HG03139 (cell line): ENCODE measurements around the gene NPAS2.

ENCODE experiments used
- ATAC-seq: cut with Tn5 transposase; IDR thresholded peaks from one replicate; pipeline ENCODE4 v1.9.1; 2021; ENCODE audit not compliant: unreplicated experiment

The NPAS2 gene

DNA sequence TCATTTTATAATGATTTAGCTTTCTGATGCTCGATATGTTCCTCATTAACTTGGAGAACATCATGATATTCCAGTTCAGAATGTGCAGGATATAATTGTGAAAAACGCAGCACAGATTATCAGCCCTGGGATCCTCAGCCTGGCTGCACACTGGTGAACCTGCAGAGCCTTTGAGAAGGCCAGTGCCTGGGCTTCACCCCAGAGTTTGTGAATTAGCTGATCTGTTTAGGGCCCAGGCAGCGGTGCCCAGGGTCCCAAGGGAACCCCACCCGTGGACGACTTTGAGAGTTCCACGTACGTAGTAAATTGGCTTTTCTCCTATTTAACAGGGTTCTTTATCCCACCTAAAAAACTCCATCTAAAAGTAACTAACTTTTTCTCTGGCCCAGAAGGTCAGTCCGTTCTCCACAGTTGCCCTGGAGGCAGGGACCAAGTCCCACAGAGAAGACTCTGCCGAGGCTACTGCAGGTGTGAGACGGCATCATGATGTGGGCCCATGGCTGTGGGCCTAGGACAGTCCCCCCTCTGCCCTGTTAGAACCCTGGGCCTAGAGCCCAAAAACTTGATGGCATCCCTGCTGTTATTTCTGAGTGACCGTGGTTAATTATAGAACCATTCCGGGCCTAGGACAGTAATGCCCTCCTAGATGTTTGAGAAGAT lies 142.6 kb downstream of the NPAS2 start:
- no peak for ATAC-seq

DNA sequence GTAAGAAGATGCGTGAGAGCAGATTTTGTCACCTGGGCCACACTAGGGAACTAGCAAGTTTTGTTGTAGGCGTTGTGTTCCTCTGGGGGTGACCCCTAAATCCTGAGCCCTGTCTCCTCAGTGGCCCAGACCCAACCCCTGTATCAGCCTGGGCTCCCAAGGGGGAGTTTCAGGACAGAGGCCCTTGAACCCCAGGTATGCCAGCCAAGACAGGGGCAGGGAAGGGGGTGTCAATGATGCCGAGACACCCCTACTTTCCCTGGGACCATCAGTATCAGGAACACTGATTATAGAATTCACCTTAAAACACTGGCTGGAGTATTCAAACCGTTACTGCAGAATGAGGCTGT lies 143.1 kb downstream of the NPAS2 start:
- ATAC-seq = no peak

DNA sequence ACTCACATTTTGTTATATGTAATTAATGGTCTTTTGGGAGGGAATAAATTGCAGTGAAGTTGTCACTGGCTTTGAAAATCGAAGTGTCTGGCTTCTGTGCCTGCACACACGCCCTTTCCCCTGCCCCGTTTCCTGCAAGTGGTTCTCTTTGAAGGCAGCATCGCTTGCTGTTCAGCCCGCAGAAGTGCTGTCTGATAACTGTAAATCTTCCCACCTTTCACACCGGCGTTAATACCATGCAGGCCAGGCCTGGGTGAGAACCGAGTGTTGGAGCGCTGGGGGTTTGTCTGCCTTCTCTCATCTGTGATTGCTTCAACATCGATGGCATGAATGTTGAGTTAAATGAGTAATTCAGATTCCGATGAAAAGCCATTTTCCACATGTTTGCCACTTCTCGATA lies 144.3 kb downstream of the NPAS2 start:
- ATAC-seq = no peak

DNA sequence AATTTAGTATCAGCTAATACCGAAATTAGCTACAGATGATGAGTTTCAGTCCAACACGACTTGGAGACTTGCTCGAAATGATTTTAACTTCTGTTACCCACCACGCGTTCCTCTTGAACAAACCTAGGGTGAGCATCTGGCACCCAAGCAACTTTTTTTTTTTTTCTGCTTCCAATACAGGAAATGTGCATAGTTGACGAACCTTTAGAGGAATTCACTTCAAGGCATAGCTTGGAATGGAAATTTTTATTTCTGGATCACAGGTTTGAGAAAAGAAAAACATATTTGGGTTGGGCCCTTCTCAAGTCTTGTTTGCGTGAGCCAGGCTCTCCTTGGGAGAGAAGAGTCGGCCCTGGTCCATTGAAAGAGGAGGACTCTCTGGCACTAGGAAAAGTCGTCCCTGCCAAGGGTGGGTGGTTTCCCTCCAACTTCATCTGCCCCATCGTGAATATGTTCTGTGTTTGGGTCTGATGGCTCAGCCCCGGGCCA lies 144.8 kb downstream of the NPAS2 start:
- no peak for ATAC-seq

DNA sequence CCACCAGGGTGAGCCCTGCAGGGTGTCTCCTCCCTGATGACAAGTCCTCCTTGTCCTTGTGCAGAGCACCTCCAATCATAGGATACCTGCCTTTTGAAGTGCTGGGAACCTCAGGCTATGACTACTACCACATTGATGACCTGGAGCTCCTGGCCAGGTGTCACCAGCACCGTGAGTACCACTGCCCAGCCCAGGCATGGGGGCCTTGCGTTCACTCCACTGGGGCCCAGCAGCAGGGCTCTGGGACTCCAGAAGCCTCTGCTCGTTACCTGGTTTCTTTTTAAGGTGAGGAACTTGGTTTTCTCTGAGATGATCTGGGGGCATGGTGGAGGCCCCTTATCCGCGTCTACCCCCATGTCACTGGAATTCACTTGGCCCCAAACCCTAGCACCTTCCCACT lies 145.7 kb downstream of the NPAS2 start:
- ATAC-seq = no peak

DNA sequence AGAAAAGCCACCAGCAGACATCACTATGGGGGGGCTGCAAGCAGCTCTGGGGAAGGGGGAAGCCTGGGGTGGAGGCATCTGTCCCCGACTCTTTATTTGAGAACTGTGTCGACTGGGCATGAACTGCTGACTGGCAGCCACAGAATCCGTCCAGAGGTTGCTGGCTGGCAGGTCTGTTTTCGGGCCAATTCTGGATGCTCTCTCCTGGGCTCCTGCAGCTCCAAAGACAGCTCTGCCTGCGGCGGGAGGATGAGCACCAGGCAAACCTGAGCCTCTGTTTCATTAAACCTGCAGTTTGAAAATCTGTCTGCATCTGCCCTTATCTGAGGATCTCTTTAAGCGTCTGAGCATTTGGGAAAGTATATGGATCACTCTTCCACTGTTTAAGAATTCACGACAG lies 147.8 kb downstream of the NPAS2 start:
- ATAC-seq = no peak

DNA sequence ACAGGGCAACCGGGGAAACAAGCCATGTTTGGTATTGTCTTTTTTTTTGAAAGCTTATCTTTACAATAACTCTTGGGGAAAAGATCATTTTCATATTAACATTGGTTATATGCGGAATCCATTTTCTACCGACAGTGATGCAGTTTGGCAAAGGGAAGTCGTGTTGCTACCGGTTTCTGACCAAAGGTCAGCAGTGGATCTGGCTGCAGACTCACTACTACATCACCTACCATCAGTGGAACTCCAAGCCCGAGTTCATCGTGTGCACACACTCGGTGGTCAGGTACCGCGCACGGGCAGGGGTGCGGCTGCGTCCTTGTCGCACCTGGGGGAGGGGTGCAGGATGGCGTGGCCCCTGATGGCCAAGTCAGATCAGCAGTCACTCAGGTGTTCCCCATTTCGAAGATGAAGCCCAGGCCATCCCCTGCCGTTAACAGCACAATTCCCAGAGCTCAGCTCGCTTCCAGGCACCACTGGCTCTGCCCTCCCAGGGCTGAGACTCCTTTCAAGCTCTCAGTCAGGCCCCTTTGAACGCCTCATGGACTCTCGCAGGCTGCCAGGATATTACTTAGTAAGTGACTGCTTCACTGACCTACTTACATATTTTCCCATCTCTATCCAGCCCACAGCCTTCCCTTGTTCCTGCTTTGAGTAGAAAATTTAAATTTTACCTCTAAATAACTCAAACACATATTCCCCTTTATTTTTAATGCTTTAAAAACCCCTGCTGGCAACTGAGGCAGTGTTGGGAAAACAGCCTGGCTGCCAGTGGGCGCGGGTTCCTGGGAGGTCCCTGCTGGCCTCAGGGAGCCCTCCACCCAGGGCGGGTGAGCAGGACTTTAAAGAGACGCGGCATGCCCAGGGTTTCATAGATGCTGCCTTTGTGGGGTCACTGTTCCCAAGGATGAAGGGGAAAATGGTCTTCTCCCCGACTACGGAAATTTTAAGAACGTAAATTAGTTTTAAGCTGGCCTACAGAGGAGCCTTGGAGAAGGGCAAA lies 148.5 kb downstream of the NPAS2 start:
- ATAC-seq = no peak

DNA sequence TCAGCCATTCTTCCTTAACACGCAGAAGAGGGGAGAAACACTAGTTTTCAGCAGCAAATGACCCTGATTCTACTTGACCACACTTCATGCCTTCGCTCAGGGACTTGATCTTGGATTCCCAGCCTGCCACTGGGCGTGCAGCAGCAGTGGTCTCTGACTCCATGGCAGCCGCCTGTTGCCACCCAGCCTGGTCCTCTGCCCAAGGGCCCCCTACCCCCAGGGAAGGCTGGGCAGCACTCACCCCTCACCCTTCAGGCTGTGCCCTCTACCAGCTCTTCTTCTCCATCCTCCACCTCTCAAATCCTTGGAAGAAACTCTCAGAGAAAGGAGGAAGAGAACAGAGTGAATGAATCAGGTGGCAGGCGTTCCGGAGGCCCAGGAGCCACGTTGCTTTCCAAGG lies 150.1 kb downstream of the NPAS2 start:
- no peak for ATAC-seq

DNA sequence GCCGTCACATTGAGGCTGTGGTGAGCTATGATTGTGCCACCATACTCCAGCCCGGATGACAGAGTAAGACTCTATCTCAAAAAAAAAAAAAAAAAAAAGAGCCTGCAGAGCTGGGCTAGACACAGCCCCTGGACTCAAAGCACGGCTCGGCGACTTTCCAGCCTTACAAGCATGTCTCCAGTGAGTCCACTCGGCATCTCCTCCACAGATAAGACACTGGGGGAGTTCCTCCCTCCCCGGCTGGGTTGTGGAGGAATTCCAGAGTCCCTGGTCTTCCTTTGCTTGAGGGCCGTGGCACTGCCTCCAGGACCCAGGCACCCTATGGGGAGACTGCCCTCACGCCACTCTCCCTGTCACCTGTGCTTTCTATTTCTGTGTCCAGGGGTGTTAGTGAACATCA lies 151.3 kb downstream of the NPAS2 start:
- no peak for ATAC-seq

DNA sequence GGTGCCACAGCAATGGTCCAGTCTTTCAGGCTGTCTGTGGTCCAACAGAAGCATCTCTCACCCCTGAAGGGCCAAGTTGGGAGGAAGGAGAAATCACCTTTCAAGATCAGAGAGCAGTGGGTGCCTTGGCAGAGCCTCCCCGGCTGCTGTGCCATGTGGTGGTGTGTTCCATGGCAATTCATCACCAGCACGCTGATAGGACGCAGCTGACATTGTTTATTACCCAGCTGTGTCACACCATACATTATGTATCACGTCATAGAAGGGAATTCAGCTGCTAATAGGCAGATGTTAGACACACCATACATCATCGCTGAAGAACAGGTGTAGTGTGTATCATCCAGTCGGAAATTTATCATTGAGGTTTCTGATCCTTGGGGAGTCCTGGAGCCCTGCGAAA lies 152.5 kb downstream of the NPAS2 start:
- no peak for ATAC-seq

DNA sequence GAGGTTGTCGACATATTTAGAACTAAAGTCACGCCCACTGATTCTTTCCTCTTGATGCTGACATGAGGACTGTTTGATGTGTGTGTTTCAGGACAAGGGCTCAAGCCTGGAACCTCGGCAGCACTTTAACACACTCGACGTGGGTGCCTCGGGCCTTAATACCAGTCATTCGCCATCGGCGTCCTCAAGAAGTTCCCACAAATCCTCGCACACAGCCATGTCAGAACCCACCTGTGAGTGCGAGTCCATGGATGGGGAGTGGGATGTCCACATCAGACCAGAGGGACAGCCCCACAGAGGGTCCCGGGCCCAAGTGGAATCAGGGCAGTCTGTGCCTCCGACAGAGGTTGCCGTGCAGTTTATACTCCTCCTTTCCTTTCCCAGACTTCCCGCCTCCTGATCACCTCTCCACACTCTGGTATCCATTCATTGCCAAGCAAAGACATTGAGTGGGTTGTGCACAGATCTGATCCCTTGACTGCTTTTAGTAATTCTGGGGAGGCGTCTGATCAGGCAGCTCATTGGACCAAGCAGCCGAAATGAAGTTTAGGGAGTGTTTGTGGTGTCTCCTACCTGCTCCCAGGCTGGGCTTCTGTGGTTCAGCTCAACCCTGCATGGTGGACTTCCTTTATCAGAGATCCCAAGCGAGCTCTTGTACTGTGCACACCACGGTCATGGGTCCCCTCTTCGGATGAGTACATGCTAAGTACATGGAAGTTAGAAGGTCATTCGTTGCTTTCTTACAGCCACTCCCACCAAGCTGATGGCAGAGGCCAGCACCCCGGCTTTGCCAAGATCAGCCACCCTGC lies 155.0 kb downstream of the NPAS2 start:
- ATAC-seq = no peak

DNA sequence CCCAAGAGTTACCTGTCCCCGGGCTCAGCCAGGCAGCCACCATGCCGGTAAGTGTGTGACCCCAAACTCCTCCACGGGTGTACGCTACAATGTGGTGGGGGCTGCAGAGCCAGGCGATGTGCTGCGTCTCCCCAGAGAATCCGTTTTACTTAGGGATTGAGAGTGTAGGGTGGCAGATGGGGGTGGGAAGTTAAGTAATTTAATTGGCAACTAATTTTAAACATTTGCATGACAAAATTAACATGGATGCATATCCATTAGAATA lies 155.5 kb downstream of the NPAS2 start:
- no peak for ATAC-seq

DNA sequence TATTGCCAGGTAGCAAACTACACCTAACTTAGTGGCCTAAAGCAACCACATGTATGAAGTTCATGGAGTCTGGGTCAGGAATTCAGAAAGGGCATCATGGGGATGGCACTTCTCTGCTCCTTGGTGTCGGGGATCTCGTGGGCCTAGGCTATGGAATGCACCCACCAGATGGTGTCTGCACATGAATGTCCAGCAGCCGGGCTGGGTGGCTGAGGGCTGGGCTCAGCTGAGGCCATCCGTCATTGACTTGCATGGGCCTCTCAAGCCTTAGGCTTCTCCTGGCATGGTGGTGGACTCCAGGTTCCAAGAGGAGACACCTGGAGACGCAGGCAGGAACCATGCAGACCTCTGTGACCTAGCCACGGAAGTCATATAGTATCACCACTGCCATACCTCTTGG lies 156.1 kb downstream of the NPAS2 start:
- ATAC-seq = no peak

DNA sequence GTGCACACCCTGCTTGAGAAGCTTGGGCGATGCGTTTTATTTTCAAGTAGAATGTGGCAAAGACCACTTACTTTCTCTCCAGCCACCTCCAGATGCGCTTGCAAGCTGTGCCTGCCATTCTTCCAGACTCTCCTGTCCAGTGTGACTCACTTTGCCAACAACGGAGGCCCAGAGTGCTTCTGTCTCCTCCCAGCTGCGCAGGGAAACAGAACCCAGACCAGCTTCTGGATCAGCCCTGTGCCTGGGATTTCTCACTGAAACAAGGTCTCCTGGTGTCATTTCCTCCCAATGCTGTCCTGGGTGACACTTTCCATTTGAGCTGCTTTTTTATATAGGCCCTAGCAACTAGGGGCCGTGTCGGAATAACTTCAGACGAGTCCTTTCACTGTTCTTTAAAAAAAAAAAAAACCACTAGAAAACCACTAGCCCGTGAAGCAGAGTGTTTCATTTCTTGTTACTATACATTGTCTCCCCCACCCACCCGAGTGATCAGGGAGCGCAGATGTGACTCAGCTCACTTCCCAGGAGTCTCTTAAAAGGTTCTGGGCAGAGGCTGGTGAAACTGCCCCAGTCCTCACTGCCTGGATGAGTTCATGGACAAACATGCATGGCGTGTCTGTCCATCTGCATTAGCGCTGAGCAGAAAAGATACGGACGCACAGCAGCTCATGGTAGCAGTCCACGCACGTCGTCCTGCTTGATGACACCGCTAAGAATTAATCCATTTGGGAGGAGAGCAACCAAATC lies 156.9 kb downstream of the NPAS2 start:
- no peak for ATAC-seq

DNA sequence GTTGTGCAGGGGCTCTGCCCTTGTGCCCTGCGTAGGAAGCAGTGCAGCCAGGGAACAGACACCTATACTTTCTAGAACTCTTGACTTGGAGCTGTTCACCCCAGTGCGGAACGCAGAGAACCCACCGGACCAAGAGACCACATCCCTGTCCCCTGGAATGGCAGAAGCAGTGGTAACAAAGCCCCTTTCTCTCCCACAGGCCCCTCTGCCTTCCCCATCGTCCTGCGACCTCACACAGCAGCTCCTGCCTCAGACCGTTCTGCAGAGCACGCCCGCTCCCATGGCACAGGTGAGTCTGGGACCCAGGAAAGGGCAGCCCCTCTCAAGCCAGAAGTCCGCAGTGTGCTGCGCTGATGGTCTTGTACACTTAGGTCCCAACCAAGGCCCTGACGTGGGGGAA lies 157.6 kb downstream of the NPAS2 start:
- no peak for ATAC-seq

DNA sequence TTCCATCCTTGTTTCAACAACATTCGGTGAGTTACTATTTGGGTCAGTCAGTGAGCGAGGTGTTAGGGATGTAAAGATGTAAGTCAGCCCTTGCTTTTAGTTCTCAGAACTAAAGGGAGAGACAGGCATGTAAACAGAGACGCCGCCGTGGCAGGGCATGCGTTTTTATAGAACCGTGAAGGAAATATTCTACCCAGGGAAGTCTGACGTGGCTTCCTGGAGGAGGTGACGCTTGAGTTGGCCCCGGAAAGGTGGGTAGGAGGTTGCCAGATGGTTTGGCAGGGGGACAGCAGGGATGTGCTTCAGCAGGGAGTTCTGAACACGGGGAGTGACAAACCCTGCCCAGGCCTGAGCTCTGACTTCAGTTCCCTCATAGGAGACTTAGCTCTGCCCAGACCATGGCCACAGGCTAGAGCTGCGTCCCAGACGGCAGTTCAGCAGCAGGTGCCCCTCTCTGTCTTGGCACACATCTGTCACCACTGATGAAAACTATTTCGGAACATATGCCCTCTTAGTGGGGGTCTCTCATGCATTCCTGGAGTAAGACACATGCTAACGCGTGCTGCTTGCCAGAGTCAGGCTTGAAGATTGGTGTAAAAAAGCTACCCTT lies 158.7 kb downstream of the NPAS2 start:
- ATAC-seq = no peak

DNA sequence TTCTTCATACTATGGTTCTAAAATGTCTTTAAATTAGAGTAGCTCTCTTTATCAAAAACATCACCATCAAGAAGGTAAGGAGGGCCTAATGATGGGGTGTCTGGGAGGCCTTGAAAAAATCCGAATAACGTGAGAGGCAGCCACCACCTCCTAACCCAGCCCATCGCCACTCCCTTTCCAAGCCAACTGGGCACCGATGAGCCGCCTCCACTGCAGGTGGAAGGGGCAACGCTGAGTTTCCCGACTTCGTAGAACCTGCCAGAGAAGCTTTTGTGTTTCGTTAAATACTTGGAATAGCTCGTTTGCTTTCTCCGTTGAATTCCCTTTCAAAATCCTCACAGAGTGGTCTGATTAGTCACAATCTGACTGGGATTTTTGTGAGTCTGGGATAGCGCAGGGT lies 160.1 kb downstream of the NPAS2 start:
- no peak for ATAC-seq

DNA sequence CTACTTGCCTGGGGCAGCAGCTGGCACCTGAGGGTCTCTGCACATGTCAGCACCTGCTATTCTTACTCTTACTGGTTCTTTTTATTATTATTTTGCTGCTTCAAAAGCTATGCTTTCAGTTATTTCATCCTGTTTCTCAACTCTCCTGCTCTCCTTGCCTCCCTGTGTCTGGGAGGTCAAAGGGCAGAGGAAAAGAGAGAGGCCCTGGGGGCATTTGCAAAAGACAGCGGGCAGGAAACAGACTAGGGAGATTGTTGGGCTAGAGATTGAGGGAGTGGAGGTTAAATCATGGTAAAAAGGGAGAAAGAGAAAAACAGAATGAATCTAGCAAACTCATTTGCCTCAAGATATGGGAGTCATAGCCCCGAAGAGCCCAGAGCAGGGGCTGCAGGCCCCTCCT lies 161.1 kb downstream of the NPAS2 start:
- ATAC-seq = no peak

DNA sequence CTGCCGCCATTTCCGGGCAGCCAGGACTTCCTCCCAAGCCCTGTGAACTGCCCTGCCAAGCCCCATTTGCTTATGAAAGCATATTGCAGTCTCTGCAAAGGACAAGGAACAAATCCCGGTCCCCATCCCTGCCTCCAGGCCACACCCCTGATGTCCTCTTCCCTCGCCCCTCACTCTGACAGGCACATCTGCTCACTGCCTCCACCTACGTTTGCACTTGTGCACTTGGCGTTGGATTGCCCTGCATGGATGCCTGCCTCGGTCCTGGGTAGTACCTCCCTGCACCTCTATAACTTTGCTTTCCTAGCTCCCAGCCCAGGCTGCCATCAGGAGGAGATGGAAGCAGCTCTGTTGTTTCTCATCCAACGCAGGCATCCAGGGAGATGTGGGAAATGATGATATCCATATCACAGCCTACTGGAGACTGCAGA lies 162.5 kb downstream of the NPAS2 start:
- ATAC-seq = no peak

DNA sequence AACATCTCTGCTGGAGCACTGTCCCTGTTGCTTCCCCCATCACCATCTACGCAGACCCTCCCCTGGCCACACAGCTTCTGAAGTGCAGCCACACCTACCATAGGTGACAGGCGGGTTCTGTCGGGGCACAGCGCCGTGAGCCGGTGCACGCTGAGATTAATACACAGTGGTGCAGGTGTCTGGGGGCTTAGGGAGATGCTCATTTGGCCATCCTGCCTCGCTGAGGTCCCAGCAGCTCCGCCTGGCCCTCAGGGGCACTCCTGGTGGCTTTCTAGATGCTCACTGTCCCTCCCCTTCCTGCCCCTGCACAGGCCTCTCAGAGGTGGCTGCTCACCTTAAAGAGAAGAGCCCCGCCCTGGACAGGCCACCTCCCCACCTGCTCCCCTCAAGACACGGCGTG lies 163.3 kb downstream of the NPAS2 start:
- ATAC-seq = no peak
